GM21390 (cell line): Measurements from ENCODE around the gene HMBS.
A peak's percentile ranks its signal among the peaks of the same experiment; 100 is the strongest.

Experiments used
- ATAC-seq: cut with Tn5 transposase; IDR thresholded peaks from one replicate; pipeline ENCODE4 v1.9.1; 2021; ENCODE audit not compliant: unreplicated experiment

Gene HMBS

DNA sequence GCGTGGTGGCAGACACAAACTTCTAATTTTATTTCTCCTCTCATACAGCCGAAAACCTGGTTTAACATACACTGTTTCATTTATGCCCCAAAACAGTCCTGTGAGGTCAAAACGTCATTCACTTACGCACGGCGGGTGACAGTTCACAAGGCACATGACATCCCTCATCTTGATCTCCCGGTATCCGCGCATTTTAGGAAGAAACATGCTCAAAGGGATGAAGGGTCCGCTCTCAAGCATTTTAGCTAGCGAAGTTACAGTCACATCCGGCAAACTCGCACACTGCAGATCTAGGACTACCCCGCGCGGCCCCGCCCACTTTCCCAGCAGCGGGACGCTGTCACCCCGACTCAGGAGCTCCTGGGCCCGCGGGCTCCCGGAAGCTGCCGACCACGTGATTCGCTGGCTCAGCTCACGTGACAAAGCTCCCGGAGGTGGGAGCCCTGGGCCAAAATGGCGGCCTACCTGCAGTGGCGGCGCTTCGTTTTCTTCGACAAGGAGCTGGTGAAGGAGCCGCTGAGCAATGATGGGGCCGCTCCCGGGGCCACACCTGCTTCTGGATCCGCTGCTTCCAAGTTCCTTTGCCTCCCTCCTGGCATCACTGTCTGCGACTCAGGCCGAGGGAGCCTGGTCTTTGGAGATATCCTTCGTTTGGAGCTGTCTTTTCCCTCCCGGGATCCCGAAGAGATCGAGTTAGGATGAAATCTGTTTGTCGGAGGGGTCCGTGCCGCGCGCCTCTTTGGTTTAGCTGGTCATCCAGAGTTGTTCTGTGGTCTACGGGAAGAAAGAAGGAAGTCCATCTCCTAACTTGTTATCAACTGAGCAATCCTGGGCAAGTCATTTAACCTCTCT is 17.1 kb upstream of the HMBS start, which contains the start of gene VPS11:
TSS of gene VPS11 (plus strand) at position 448 of the 852 bp plus-strand sequence. CDS start at position 454, 6 bp downstream.
- ATAC-seq = peak; percentile 85

DNA sequence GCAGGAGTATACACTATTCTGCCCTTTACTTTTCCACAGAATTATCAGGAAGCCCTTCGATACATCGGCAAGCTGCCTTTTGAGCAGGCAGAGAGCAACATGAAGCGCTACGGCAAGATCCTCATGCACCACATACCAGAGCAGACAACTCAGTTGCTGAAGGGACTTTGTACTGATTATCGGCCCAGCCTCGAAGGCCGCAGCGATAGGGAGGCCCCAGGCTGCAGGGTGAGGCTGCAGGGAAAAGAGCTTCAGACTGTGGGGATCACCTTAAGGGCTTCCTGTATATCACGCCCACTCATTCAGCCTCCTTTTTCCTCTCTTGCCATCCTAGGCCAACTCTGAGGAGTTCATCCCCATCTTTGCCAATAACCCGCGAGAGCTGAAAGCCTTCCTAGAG is 6.8 kb upstream of the HMBS start:
- no peak for ATAC-seq

DNA sequence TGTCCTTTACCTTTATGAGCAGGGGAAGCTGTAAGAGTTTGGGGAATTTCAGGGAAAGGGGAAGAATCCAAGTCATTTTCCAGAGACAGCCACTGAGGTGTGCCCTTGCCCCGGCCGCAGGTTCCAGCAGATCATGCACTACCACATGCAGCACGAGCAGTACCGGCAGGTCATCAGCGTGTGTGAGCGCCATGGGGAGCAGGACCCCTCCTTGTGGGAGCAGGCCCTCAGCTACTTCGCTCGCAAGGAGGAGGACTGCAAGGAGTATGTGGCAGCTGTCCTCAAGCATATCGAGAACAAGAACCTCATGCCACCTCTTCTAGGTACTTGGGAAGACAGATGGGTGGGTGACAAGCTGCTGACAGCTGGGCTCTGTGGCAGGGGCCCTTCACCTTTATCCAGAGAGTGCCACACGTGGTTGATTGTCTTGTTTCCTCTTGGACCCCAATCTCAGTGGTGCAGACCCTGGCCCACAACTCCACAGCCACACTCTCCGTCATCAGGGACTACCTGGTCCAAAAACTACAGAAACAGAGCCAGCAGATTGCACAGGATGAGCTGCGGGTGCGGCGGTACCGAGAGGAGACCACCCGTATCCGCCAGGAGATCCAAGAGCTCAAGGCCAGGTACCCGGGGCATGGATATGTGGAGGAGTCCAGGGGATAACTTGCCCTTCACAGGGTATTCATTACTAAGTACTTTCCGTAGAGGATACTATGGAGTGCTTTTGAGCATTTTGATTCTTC is 5.8 kb upstream of the HMBS start:
- no peak for ATAC-seq

DNA sequence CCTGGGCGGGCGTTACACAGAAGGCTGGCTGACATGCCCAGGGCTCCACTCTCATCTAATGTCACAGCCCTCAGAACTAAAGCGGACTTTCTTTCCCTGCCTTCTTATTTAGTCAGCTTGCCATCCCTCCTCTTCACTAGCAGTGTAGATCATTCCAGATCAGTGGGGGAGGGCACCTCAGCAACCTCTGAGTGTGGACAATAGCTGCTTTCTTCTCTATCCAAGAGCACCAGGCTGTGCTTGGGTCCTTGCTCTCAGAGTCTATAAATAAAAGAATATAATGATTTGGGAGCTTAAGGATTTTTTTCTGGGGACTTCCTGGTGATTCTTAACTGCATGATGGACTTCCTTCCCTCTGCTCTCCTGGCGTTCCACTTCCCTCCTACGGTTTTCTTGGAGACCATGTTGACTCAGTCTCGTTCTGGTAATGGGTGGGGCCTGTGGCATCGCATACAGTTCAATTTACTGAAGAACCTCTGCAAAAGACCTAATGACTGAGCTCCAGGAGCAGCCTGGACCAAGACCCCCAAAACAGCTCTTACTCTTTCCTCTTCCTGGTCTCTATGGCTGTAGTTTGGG is 2.9 kb upstream of the HMBS start:
- ATAC-seq = no peak

DNA sequence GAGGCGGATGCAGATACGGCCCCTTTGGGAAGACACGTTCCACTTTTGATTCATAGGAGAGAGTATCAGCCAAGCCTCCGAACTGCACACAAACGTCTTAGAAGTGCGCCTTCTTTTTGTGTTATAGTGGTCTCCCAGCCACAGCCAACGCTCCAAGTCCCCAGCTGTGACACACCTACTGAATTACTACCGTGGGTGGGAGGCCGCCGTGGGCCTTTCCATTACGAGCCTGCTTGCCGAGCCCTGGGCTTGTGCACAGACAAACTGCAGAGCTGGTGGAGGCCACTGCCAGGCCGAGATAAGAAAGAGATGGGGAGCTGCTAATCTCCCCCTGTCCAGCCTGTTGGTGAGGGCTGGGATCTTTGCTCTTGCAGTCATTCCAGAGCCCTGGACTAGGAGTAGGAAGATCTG is 761 bp downstream of the HMBS start:
- no peak for ATAC-seq

DNA sequence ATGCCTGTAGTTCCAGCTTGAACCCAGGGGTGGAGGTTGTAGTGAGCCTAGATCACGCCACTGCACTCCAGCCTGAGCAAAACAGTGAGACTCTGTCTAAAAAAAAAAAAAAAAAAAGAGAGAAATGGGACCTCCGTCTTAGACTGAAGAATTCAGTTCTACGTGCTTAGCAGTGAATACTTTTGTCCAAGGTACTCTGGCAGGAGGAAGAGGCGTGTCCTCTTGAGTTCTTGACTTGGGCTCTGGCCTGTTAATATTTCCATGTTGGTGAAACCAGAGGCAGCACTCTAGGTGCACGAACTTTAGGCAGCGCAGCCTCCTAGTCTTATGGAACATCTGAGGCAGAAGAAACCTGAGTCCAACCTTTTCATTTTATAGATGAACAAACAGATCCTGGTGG is 2.4 kb downstream of the HMBS start:
- no peak for ATAC-seq

DNA sequence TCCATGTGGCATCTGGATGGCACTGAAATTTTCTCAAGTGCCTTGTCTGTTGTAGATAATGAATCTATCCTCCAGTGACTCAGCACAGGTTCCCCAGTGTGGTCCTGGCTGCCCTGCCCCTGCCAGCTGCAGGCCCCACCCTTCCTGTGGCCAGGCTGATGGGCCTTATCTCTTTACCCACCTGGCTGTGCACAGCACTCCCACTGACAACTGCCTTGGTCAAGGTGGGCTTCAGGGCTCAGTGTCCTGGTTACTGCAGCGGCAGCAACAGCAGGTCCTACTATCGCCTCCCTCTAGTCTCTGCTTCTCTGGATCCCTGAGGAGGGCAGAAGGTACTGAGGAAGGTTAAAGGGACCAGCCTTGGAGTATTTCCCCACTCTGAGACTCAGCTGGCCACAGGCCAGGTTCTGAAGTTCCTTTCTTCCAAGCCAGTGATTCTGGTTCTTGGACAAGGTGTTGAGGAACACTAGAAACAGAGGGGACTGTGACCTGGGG is 3.1 kb downstream of the HMBS start:
- no peak for ATAC-seq

DNA sequence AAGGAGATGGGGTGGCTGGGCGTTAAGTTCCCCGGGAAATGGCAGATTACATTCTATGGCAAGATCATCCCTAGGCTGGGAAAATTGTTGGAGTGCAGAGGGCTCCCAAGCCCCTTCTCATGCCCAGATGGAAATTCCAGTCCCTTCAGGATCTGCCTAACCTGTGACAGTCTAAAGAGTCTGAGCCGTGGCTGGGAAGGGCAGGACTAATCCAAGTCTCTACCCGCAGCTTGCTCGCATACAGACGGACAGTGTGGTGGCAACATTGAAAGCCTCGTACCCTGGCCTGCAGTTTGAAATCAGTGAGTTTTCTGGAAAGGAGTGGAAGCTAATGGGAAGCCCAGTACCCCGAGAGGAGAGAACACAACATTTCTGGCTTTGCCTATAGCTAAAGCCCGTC is 3.7 kb downstream of the HMBS start:
- ATAC-seq = no peak

DNA sequence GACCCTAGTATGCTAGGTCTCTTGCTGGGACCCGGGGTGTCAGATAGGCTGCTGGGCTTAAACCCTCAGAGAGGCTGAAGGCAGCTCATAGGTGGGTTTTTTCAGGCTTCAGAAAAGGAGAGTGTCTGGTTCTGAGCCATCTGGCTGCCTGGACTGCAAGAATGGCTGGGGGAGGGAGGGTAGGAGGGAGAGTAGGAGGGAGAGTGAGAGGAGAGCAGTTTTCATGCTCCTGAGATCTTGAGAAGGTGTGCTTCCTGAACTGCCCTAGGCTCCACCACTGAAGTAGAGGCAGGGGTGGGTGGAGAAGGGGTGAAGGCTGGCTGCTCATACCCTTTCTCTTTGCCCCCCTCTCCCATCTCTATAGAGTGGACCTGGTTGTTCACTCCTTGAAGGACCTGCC is 4.6 kb downstream of the HMBS start:
- no peak for ATAC-seq

DNA sequence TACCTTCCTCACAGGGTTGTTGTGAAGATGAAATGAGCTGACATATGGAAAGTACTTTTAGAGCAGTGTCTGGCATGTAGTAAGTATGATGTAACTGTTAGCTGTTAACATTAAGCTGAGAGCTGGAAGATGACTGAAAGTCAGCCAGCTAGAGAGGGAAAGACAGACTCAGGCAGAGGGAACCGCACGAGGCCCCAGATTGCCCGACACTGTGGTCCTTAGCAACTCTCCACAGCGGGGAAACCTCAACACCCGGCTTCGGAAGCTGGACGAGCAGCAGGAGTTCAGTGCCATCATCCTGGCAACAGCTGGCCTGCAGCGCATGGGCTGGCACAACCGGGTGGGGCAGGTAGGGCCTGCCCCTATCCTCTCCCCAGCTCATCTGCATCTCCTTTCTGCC is 6.5 kb downstream of the HMBS start:
- no peak for ATAC-seq

DNA sequence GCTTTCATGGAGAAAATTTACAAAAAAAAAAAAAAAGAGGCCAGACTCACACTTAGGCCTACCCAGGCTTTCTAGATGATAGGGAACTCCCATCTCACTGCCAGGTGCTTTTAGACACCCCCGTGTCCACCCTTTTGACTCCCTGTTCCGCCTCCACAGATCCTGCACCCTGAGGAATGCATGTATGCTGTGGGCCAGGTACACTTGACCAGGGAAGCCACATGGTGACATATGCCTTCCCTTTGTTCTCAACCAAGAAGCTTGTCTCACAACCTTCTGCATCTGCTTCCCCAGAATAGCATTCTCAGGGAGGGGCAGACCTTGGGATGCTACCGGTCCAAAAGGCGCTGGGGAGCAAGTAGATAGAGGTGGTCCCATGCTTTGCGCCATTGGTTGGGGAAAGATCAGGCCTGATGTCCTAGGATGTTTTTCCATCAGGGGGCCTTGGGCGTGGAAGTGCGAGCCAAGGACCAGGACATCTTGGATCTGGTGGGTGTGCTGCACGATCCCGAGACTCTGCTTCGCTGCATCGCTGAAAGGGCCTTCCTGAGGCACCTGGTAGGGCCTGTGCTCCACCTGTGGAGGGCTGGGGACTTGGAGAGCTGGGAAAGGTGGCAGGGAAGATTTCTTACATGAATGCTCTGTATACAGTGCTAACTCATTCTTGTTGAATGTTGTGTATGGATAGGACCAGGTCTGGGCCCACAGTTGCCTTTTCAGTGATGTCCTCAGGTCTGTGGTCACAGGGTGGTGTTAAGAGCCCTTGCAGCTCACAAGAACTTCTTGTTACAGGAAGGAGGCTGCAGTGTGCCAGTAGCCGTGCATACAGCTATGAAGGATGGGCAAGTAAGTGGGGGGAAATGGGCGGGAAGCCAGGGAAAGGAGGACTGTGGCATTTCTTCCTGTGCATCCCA is 7.5 kb downstream of the HMBS start:
- ATAC-seq = no peak

DNA sequence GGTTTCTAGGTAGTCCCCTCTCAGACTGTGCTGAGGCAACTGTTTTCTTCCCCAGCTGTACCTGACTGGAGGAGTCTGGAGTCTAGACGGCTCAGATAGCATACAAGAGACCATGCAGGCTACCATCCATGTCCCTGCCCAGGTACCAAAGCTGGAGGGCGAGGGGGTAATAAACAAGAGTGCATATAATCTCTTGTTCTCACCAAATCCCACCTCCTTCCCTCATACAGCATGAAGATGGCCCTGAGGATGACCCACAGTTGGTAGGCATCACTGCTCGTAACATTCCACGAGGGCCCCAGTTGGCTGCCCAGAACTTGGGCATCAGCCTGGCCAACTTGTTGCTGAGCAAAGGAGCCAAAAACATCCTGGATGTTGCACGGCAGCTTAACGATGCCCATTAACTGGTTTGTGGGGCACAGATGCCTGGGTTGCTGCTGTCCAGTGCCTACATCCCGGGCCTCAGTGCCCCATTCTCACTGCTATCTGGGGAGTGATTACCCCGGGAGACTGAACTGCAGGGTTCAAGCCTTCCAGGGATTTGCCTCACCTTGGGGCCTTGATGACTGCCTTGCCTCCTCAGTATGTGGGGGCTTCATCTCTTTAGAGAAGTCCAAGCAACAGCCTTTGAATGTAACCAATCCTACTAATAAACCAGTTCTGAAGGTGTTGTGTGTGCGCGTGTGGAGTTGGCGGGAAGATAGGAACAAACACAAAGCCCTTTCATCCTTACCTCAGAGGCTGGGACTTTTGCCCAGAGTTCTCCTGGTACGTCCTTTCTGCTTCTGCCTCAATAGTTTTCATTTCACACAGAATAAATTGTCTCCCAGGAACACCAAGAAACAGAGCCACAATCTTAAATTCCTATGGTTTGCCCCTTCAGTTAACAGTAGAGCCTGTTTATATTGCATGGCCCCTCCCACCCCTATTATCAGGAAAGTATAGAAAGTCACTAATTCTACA is 8.5 kb downstream of the HMBS start:
- ATAC-seq = no peak

DNA sequence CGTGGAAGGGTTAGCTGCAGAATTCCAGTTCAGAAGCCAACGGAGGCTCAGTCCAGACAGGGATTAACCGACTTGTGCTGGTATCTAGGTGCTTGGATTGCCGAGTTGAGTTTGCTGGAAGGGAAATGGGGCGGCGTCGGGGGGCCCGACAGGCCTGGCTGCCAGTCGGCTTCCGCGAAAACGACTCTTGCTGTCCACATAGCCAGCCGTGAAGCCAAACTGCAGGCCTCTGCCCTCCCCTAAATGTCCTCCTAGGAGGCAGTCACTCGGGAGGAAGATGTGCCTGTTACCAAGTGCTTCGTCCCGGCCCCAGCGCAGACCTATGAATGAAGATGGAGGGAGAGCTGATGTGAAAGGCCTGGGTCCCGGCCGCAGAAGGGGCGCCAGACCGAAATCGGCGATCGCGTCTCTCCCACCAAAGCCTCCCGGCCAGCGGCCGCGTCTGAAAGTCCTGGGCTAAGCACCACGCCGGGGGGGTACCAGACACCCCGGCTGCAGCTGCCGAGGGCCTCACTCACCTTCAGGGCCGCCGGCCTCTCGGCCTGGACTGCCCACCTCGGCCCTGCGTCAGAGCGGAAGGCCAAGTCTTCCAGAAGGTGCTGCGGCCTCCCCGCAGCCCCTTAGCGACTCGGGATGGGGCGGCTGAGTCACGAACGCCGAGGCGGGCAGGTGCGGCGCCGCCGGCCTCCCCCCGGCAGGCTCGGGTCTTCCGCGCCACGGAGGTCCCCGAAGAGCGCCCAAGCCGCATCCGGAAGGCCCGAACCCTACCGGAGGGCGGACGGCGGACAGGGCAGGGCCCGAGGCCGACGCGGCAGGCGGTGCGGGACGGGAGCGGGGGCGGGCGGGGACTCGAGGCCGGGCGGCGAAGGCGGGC is 9.5 kb downstream of the HMBS start:
- ATAC-seq = peak; percentile 6

DNA sequence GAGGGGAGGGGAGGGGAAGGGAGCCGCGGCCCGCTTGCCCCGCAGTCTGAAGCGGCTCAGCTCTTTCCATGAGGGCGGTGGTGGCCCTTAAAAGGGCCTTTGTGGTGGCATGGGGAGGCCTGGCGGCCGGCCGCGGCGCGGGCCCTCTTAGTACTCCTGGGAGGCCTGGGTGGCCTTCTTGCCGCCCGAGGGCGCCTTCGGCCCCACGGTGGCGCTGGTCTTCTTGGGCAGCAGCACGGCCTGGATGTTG is 10.1 kb downstream of the HMBS start:
- ATAC-seq = peak; percentile 36

DNA sequence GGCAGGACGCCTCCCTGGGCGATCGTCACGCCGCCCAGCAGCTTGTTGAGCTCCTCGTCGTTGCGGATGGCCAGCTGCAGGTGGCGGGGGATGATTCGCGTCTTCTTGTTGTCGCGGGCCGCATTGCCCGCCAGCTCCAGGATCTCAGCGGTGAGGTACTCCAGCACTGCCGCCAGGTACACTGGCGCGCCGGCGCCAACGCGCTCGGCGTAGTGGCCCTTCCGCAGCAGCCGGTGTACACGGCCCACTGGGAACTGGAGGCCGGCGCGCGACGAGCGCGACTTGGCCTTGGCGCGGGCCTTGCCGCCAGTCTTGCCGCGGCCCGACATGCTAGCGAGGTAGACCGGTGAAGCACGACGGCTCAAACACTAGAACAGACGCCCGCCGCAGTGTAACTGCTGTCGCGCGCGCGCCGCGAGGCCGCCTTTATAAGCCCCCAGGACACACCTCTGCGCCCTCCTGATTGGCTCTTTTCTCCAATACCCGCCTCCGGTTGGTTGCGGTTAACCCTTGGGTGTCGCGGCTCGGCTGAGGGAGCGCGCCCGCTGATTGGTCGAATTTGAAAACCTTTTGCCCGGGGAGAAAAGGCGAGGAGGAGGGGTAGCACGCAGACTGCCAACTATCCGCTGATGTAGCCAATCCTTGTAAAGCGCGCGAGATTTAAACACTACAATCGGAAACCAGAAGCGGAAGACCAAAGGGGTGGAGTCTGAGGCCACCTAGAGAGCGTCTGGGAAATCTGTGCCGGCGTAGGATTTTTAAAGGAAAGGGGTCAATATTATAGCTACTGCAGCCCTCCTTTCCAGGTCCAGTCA is 10.6 kb downstream of the HMBS start:
- ATAC-seq = peak; percentile 77

DNA sequence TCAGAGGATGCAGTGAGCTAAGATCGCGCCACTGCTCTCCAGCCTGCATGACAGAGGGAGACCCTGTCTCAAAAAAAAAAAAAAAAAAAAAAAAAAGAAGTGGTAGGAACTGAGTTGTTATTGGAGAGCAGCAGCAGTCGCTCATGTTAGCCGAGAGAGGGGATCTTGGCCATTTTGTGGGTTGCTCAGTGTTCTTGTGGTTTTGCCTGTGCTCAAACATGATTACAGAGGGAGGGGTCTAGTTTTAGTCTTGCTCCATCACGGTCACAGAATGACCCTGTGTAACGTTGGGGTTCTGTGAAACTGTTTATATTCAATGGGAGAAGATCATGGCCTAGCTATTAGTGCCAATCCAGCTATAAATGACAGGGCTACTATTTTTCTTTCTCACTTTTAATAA is 15.0 kb downstream of the HMBS start:
- no peak for ATAC-seq

DNA sequence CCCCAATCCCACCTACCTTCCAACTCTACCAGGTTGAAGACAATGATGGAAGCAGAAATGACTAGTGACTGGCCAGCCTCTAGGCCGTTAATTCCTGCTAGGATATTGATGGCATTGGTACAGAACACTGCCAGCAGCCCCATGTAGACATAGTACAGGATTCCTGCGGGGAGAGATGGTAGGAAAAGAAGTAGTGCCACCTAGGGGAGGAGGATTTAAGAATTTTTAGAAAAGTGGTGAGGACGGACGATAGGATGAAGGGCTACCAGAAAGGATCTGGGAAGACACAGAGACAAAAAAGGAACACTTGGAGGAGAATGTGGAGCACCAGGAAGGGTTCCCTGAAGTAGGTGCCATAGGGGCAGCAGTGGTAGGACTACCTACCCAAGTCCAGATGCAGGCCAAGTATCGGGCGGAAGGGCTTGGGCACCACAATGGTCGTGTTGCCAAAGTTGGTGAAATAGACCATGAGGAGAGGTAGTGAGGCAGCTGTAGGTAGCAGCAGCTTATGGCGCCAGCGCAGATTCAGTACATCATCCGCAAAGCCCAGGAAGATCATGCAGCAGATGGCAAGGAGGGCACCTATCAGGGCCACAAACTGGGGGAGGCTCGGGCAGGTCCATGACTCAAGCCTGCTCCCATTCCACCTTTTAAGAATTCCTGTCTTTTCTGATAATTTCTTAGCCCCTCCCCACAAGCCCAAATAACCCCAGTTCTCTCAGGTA is 15.7 kb downstream of the HMBS start:
- no peak for ATAC-seq
